Common myeloid progenitor, CD34-positive (primary cell): Measurements from ENCODE around the gene CDH13.
A peak's percentile ranks its signal among the peaks of the same experiment; 100 is the strongest.

Source experiments
- CTCF ChIA-PET: fragments of 350-600 bp; sonication (Branson Sonifier 250); formaldehyde crosslinking; loops from one replicate; lab custom pipeline; 2021; ENCODE audit warnings: antibody characterized with exemption; lab: Charles Lee
- POLR2A ChIA-PET: fragments of 350-600 bp; sonication (Branson Sonifier 250); formaldehyde crosslinking; loops from one replicate; lab custom pipeline; 2021; ENCODE audit warnings: antibody characterized with exemption; lab: Charles Lee
- DNase-seq, 3 donors: peaks; one replicate each; pipeline versions ENCODE4 v3.0.0 to v3.0.0-alpha.2; 2013
- H3K27ac ChIP-seq, 2 experiments: 1 replicate in 1 of 2; 2 replicates in 1 of 2; pipeline ENCODE4 v1.7.0; 2013; ENCODE audit warnings: inconsistent platforms in 2 of 2, low read length in 2 of 2, mild to moderate bottlenecking in 2 of 2, low read depth in 1 of 2, moderate library complexity in 1 of 2; ENCODE audit not compliant: severe bottlenecking in 2 of 2, insufficient read depth in 1 of 2, poor library complexity in 1 of 2
- H3K27me3 ChIP-seq, 5 experiments: replicated peaks in 2 of 5; 1 replicate in 3 of 5; 2 replicates in 2 of 5; pipeline versions ENCODE4 v1.6.1 to v1.7.0; 2013; ENCODE audit warnings: low read length in 4 of 5, mild to moderate bottlenecking in 2 of 5, moderate library complexity in 2 of 5, inconsistent platforms in 1 of 5; ENCODE audit not compliant: insufficient read depth in 5 of 5, control insufficient read depth in 4 of 5
- H3K36me3 ChIP-seq, 4 experiments: 1 replicate in 2 of 4; 2 replicates in 2 of 4; pipeline versions ENCODE4 v1.6.1 to v1.7.0; 2013; ENCODE audit warnings: low read length in 3 of 4, control low read depth in 1 of 4, mild to moderate bottlenecking in 1 of 4; ENCODE audit not compliant: control insufficient read depth in 4 of 4, insufficient read depth in 4 of 4
- H3K4me1 ChIP-seq, 4 experiments: 1 replicate in 3 of 4; 2 replicates in 1 of 4; pipeline versions ENCODE4 v1.6.1 to v1.7.1; 2013; ENCODE audit warnings: low read length in 3 of 4, mild to moderate bottlenecking in 3 of 4, control low read depth in 1 of 4, inconsistent platforms in 1 of 4, moderate library complexity in 1 of 4; ENCODE audit not compliant: control insufficient read depth in 4 of 4, insufficient read depth in 4 of 4; ENCODE audit errors: control extremely low read depth in 1 of 4
- H3K4me3 ChIP-seq, 7 experiments: 1 replicate in 4 of 7; 2 replicates in 3 of 7; pipeline versions ENCODE4 v1.5.1 to v1.7.0; 2013; ENCODE audit warnings: mild to moderate bottlenecking in 7 of 7, low read length in 6 of 7, moderate library complexity in 6 of 7, inconsistent platforms in 2 of 7, low read depth in 2 of 7, control low read depth in 1 of 7; ENCODE audit not compliant: insufficient read depth in 4 of 7, control insufficient read depth in 1 of 7; ENCODE audit errors: extremely low read depth in 1 of 7
- H3K9me3 ChIP-seq, 5 experiments: 1 replicate in 4 of 5; 2 replicates in 1 of 5; pipeline versions ENCODE4 v1.6.1 to v1.7.1; 2013; ENCODE audit warnings: low read length in 4 of 5, mild to moderate bottlenecking in 2 of 5, inconsistent platforms in 1 of 5, low read depth in 1 of 5, moderate library complexity in 1 of 5; ENCODE audit not compliant: control insufficient read depth in 4 of 5, insufficient read depth in 2 of 5; ENCODE audit errors: control extremely low read depth in 1 of 5
- WGBS: methylation state at CpG from one replicate; pipeline ENCODE4 v1.1.5; 2013; ENCODE audit not compliant: insufficient coverage; 5-methylcytosine and 5-hydroxymethylcytosine counted together

CDH13 gene

DNA sequence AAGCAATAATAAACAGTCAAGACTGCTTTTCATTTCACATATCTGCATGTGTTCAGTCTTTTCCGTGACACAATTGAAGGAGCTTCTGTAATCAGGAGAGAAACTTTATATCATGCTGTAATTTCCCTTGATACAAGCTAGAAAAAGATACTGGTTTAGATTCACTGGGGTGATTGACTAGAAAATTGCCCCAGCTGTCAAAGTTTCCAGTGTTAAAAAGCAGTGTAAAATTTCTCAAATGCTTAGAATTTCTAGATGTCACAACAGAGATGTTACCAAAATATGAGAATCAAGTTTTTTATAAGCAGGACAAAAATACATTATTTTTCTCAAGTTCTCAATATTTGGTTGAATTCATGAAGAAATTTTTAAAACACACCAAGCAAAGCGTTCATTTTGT lies 888.6 kb downstream of the CDH13 start:
- Histone ChIP-seq H3K27me3 (no peaks in the 10 kb centered on the region), H3K9me3 (peaks cover 0 to 5% (median 2%) of the 10 kb centered on the region in 5 experiments), H3K36me3 (no peaks in the 10 kb centered on the region), H3K4me3 (no peak overlapping the region), H3K27ac (no peak overlapping the region), H3K4me1 (no peaks in the 10 kb centered on the region)
- DNase-seq = no peak
- WGBS = no CpG with 5 or more reads among the region's 2 CpGs
- POLR2A ChIA-PET = no interaction called here
- CTCF ChIA-PET = no interaction called here

DNA sequence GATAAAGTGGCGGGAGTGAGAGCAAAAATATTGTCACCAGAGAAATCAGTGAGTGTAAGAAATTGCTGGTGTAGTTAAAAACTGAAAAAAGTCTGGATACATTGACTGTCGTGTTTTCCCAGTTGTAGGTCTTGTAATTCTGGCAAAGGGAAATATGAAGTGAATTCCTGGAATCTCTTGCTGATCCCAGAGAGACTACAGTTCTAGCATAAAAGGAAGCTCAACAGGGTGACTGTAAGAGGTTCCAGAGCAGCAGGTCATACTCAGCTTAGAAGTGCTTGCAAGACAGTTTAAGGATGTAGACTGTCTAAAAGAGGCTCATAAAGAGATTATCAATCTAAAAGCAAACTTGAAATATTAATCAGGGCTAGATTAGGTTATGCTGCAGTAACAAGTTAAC lies 890.2 kb downstream of the CDH13 start:
- CTCF ChIA-PET = no interaction called here
- WGBS = 79% methylated on average over 2 of the region's 2 CpGs
- no peak for DNase-seq

DNA sequence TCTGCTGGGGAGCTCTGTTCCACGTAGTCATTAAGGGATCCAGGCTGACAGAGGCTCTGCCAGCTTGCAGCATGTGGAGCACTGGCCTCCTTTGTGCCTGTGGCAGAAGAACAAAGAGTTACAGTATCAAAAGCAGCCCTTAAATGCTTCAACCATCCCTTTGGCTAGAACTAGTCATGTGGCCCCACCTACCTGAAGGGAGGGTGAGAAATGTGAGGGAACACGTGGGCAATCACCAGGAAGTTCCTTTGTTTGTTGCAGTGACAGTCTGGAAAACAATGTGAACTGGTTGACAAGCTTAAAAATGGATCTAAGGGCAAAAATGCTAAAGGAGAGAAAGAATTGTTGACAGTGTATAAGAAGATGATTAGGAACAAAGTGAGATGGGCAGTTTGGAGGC lies 890.6 kb downstream of the CDH13 start:
- POLR2A ChIA-PET = no interaction called here
- Histone ChIP-seq H3K9me3 (peaks cover 0 to 5% (median 2%) of the 10 kb centered on the region in 5 experiments), H3K27me3 (no peaks in the 10 kb centered on the region), H3K27ac (no peak overlapping the region), H3K36me3 (no peaks in the 10 kb centered on the region), H3K4me3 (no peak overlapping the region), H3K4me1 (no peaks in the 10 kb centered on the region)
- 48% methylated on average over 2 of the region's 2 CpGs for WGBS
- no peak for DNase-seq
- CTCF ChIA-PET = no interaction called here

More for the DNA sequence above, 890.2 kb downstream of the CDH13 start:
- no peaks in the 10 kb centered on the region for H3K27me3 ChIP-seq
- no peak overlapping the region for H3K4me3 ChIP-seq
- peaks cover 0 to 5% (median 2%) of the 10 kb centered on the region in 5 experiments for H3K9me3 ChIP-seq
- no peaks in the 10 kb centered on the region for H3K36me3 ChIP-seq
- H3K4me1 ChIP-seq = no peaks in the 10 kb centered on the region
- no peak overlapping the region for H3K27ac ChIP-seq
- POLR2A ChIA-PET = no interaction called here

DNA sequence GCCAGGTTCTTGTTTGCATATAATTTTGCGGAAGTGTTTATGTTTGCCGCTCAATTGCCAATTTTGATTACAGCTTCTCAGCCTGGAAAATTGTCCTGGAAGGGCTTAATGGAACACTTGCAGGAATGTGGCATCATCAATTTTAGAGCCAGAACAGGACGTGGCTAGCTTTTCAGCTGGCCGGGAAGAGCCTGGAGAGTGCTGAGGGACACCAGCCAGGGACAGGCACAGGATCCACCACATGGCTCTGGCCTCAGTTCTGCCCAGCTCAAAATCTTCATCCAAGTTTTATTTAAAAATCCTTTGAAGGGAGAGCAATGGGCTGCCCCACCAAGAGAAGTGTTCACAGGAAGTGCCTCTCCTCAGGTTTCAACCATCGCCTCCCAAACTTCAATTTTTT lies 893.8 kb downstream of the CDH13 start:
- no peak for DNase-seq
- Histone ChIP-seq H3K4me1 (no peaks in the 10 kb centered on the region), H3K36me3 (no peaks in the 10 kb centered on the region), H3K4me3 (no peak overlapping the region), H3K27ac (no peak overlapping the region), H3K27me3 (peaks cover 0 to 2% (median 0%) of the 10 kb centered on the region in 5 experiments), H3K9me3 (peaks cover 0 to 5% (median 2%) of the 10 kb centered on the region in 5 experiments)
- POLR2A ChIA-PET = no interaction called here
- 95% methylated on average over 5 of the region's 5 CpGs for WGBS
- CTCF ChIA-PET = no interaction called here

DNA sequence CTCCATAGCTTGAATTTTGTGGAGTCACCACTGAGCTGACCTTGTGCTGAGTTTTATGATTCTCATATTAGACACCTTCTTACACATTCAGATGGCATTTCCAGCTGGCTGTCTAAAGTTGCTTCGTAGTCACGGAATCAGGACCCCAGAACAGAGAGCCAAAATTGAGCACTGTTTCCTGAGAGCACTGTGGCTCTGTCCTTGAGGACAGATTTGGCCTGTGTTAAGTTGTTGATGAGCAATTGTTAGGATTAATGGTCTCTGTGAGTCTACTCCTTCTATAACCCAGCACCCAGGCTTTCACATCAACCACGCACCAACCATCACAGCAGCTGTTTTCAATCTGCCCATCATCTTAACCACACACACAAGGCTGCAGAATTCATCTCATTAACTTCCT lies 903.5 kb downstream of the CDH13 start:
- H3K27ac ChIP-seq = no peak overlapping the region
- 86% methylated on average over 2 of the region's 3 CpGs for WGBS
- no peaks in the 10 kb centered on the region for H3K4me1 ChIP-seq
- H3K4me3 ChIP-seq = no peak overlapping the region
- H3K36me3 ChIP-seq = no peaks in the 10 kb centered on the region
- H3K9me3 ChIP-seq = no peaks in the 10 kb centered on the region
- POLR2A ChIA-PET = no interaction called here
- CTCF ChIA-PET = interaction anchor here (0.9 kb wide), 1 partner anchor 129 kb away, joined by 3 read pairs; no protein-coding TSS in a partner anchor
- H3K27me3 ChIP-seq = peaks cover 0 to 3% (median 0%) of the 10 kb centered on the region in 5 experiments
- peak in 1 of 3 donors; percentile 6 for DNase-seq

DNA sequence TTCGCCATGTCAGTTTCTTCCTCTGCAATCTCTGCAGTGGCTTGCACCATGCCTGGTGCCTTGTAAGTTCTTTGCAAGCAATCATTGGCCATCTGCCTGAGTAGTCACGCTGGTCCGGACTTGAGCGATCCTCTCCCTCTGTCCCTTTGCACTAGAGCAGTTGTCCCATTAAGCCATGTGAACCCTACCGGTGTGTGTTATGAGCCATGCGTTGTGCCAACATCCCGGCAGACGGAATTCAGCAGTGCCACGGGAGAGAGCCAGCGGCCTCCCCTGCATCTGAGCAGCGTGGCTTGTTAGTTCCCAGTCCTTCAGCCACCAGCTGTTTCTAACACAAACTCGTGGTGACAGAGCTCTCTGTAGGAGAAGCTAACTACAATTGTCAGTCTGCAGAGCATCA lies 905.9 kb downstream of the CDH13 start:
- Histone ChIP-seq H3K27ac (no peak overlapping the region), H3K36me3 (no peaks in the 10 kb centered on the region), H3K27me3 (no peaks in the 10 kb centered on the region), H3K9me3 (no peaks in the 10 kb centered on the region), H3K4me1 (no peaks in the 10 kb centered on the region), H3K4me3 (no peak overlapping the region)
- CTCF ChIA-PET = no interaction called here
- DNase-seq = no peak
- 95% methylated on average over 12 of the region's 12 CpGs for WGBS
- POLR2A ChIA-PET = no interaction called here

DNA sequence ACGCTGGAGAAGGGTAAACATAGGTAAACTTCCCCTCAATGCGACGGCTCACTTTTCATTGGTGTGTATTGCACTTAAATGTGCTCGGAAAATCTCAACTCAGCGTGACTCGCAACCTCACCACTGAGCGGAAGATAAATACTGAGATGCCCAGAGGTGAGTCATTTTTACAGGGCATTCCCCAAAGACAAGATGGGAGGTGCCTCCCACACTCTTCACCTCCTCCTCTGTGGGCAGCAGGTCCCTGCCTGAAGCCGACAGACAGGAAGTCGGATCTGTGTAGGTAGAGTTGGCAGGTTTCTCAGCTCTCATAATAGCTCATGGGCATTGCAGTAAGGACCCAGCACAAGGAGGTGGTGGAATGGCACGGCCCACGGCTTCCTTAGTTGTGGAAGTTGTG lies 906.4 kb downstream of the CDH13 start:
- no peak for DNase-seq
- H3K36me3 ChIP-seq = no peaks in the 10 kb centered on the region
- H3K27me3 ChIP-seq = no peaks in the 10 kb centered on the region
- no peak overlapping the region for H3K27ac ChIP-seq
- 96% methylated on average over 7 of the region's 11 CpGs for WGBS
- H3K4me3 ChIP-seq = no peak overlapping the region
- no peaks in the 10 kb centered on the region for H3K9me3 ChIP-seq
- ChIA-PET CTCF (no interaction called here), POLR2A (no interaction called here)
- no peaks in the 10 kb centered on the region for H3K4me1 ChIP-seq
